COLO668 (cell line): ENCODE data around the gene FARSA.
A peak's percentile ranks its signal among the peaks of the same experiment; 100 is the strongest.
"Not testable (repeated sequence)": the region's sequence is repeated elsewhere in the genome, so short reads cannot be mapped to it uniquely, and the experiment has no call there.

ENCODE experiments used
- DNase-seq: peaks from one replicate; lab custom pipeline; 2025; ENCODE audit not compliant: unreplicated experiment; lab: John Stamatoyannopoulos, UW

Gene FARSA

GRCh38 chr19:12933287-12934072, at the start of gene FARSA:
Gene FARSA, minus strand, starts transcription at chr19:12933711. Its CDS starts 15 bp downstream, at chr19:12933696.
- peak; percentile 92 for DNase-seq

- no peak for DNase-seq
Measured at GRCh38 chr19:12983091-12983490, 49.6 kb upstream of the FARSA start.

DNA sequence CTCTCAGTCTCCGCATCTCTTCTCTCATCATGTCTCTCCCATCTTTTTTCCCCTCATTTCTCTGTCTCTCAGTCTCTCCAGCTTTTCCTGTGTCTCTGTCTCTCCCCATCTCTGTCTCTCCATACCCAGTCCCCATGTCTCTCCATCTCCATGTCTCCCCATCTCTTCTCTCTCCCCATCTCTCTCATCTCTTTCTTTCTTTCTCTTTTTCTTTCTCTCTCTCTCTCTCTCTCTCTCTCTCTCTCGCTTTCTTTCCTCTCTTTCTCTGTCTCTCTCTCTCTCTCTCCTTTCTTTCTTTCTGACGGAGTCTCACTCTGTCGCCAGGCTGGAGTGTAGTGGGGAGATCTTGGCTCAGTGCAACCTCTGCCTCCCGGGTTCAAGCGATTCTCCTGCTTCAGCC, 49.1 kb upstream of the FARSA start:
- no peak for DNase-seq

GRCh38 chr19:12979974-12980373, 46.5 kb upstream of the FARSA start:
- DNase-seq: no peak

GRCh38 chr19:12976109-12976508, 42.6 kb upstream of the FARSA start:
- DNase-seq: not testable (repeated sequence)

DNA sequence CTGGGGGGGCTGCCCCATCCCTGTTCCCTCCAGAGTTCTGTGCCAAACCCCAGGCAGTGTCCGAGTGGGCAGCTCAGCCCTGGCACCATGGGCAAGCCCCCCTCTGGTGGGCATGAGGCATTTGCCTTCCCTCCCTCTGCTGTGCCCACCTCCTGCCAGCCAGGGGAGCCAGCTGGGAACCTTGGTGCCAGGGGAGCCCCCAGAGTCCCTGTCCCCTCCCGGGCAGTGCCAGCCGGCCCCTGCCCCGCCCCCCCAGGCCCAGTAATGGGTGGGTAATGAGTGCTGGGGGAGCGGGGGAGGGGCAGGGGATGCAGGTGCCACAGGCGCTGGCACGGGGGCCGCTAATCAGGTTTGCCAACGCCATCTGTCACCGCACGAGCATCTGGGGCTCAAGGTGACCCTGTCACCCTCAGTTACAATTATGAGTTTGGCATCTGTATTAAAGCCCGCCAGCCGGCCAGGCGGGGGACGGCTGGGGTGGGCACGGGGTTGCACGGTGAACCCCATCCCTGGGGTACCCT, 41.8 kb upstream of the FARSA start:
- no peak for DNase-seq

- peak; percentile 20 for DNase-seq
Measured at GRCh38 chr19:12974301-12975220, 41.0 kb upstream of the FARSA start.

DNA sequence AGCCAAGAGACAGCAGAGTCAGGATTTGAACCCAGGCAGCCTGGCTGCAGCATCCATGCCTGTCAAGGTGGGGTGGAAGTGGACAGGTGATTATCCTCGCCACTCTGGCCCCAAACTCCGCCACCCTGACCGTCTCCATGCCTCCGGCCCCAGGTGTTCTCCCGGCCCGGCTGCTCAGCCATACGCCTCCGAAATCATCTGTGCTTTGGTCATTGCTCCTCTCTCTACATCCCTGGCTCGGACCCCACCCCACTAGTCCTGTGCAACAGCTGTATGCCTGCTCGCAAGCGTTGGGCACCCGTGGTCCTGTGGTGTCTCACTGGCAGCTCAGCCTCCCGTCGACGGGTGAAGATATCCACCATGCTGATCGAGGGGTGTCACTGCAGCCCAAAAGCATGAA, 39.7 kb upstream of the FARSA start:
- no peak for DNase-seq

DNA sequence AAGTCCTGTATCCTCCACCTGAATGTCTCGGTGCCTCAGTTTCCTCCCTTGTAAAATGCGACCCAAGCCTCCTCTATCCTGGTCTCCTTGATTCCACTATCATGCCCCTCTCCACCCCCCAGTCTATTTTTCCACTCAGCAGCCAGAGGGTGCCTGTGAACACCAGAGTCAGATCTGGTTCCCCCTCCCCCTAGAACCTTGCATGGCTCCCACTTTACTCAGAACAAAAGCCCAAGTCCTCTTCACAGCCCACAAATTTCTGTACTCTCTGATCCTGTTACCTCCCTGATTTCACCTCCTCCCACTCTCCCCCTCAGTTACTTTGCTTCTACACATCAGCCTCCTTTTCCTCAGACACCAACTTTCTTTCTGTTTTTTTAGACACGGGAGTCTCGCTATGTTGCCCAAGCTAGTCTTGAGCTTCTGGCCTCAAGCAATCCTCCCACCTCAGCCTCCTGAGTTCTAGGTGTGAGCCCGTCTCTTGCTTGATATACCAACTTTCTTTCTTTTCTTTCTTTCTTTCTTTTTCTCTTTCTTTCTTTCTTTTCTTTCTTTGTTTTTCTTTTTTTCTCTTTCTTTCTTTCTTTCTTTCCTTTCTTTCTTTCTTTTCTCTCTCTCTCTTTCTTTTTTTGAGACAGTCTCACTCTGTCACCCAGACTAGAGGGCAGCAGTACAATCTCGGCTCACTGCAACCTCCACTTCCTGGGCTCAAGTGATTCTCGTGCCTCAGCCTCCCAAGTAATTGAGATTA, 36.7 kb upstream of the FARSA start:
- DNase-seq: no peak

GRCh38 chr19:12969292-12969988, 35.9 kb upstream of the FARSA start, which contains the start of gene DAND5:
Gene DAND5, plus strand, starts transcription at chr19:12969576. Its CDS starts 85 bp downstream, at chr19:12969661.
- no peak for DNase-seq

- DNase-seq: no peak
Measured at GRCh38 chr19:12967907-12968306, 34.4 kb upstream of the FARSA start.

GRCh38 chr19:12965812-12966135, 32.3 kb upstream of the FARSA start:
- DNase-seq: no peak

- DNase-seq: peak; percentile 84
Measured at GRCh38 chr19:12965017-12965811, 31.7 kb upstream of the FARSA start.

GRCh38 chr19:12959481-12959880, 26.0 kb upstream of the FARSA start:
- DNase-seq: no peak

GRCh38 chr19:12957389-12957952, 24.0 kb upstream of the FARSA start:
- not testable (repeated sequence) for DNase-seq

- peak; percentile 88 for DNase-seq
Measured at GRCh38 chr19:12956446-12957388, 23.2 kb upstream of the FARSA start, which contains the start of gene GADD45GIP1. Gene GADD45GIP1, minus strand, starts transcription at chr19:12957223. Its CDS starts 11 bp downstream, at chr19:12957212.

GRCh38 chr19:12955996-12956395, 22.5 kb upstream of the FARSA start:
- no peak for DNase-seq

- DNase-seq: not testable (repeated sequence)
Measured at GRCh38 chr19:12955575-12955974, 22.1 kb upstream of the FARSA start.
